Measurements from ENCODE around the gene CEP104. TPM values are rescaled to one million over a fixed set of nuclear protein-coding genes. Genes with fewer than 3 reads are reported as not detected.

CEP104 gene
- total RNA-seq, 1 experiment from 2014 or later: 34.5 TPM

- Histone ChIP-seq H2BK5ac (ENCODE audit: insufficient read length, low read length) (no peak overlapping the region), H3K9ac (ENCODE audit: extremely low read depth, insufficient read length, low read length) (no peak overlapping the region), H2AFZ (ENCODE audit: low read length) (no peak overlapping the region), H4K5ac (ENCODE audit: insufficient read length, low read depth, low read length) (no peak overlapping the region), H3K9me3 (ENCODE audit: control insufficient read depth, low read depth, low read length) (no peaks in the 10 kb centered on the region), H2BK20ac (ENCODE audit: low read depth, low read length, poor library complexity, severe bottlenecking) (no peak overlapping the region), H2AK5ac (ENCODE audit: insufficient read length, low read length) (no peak overlapping the region), H3K27ac (ENCODE audit: insufficient read length, low read depth, low read length) (no peak overlapping the region), H3K79me1 (ENCODE audit: insufficient read depth, low read depth, low read length, poor library complexity, severe bottlenecking) (no peaks in the 10 kb centered on the region), H2BK15ac (ENCODE audit: low read depth, low read length) (no peak overlapping the region), H3K4me1 (ENCODE audit: insufficient read depth, low read length) (no peaks in the 10 kb centered on the region), H3K79me2 (ENCODE audit: insufficient read depth, low read length) (no peaks in the 10 kb centered on the region), H3K4me2 (ENCODE audit: insufficient read depth, insufficient read length, low read length) (no peak overlapping the region), H3K23me2 (ENCODE audit: insufficient read length, low read depth, low read length, poor library complexity, severe bottlenecking) (no peaks in the 10 kb centered on the region), H4K20me1 (ENCODE audit: control insufficient read depth, insufficient read depth, insufficient read length) (no peaks in the 10 kb centered on the region), H3K23ac (ENCODE audit: insufficient read length, low read depth, low read length) (no peak overlapping the region), H3K56ac (ENCODE audit: insufficient read length, low read depth, low read length) (no peak overlapping the region), H4K91ac (ENCODE audit: insufficient read length, low read depth, low read length) (no peak overlapping the region), H2BK120ac (ENCODE audit: low read depth, low read length, poor library complexity, severe bottlenecking) (no peak overlapping the region), H3T11ph (ENCODE audit: low read length) (no peak overlapping the region), H3K27me3 (ENCODE audit: insufficient read depth, low read length) (no peaks in the 10 kb centered on the region), H2BK12ac (ENCODE audit: insufficient read length, low read depth, low read length) (no peak overlapping the region), H3K4ac (ENCODE audit: low read depth, low read length) (no peak overlapping the region), H3K18ac (ENCODE audit: insufficient read length, low read depth, low read length) (no peak overlapping the region), H3K14ac (ENCODE audit: insufficient read depth, low read length) (no peak overlapping the region), H4K8ac (replicated peaks; ENCODE audit: insufficient read length, low read depth, low read length) (no peak overlapping the region)
- TF ChIP-seq CTCF (conservative IDR thresholded peaks at IDR 0.05): no peak
- Mint-ChIP-seq H3K9me3 (no peaks in the 10 kb centered on the region; a peak in 1 of 5 replicates), H3K4me1 (no peaks in the 10 kb centered on the region), H3K27me3 (ENCODE audit: low read depth) (no peaks in the 10 kb centered on the region), H3K36me3 (ENCODE audit: insufficient read depth in 1 of 3, low read depth in 3 of 3) (peaks cover 23 to 53% (median 31%) of the 10 kb centered on the region in 3 experiments), H3K4me3 (no peak overlapping the region; a peak in 1 of 5 replicates), H3K27ac (no peak overlapping the region)
- DNase-seq: no peak
- WGBS (ENCODE audit: extremely low coverage, insufficient read length, low lambda C conversion rate): no CpG with 5 or more reads among the region's 9 CpGs
Observed at GRCh38 chr1:3842912-3843311, 14.1 kb downstream of the CEP104 start.

Data from H9 (cell line).